HepG2 (cell line): Measurements from ENCODE around the gene SMIM22. TPM values are rescaled to one million over a fixed set of nuclear protein-coding genes. Genes with fewer than 3 reads are reported as not detected.
A peak's percentile ranks its signal among the peaks of the same experiment; 100 is the strongest.

ENCODE experiments used
- FOXM1 ChIP-seq: sonication (generic); formaldehyde crosslinking; IDR thresholded peaks from 2 replicates; pipeline ENCODE4 v1.5.0; 2020; ENCODE audit warnings: missing genetic modification reagents
- GATAD2A ChIP-seq: IDR thresholded peaks from 2 replicates; pipeline ENCODE4 v1.6.1; 2016
- HDAC2 ChIP-seq: sonication (generic); formaldehyde crosslinking; IDR thresholded peaks from 2 replicates; pipeline ENCODE4 v1.4.0; 2020; ENCODE audit warnings: missing genetic modification reagents
- HMG20B ChIP-seq: conservative IDR thresholded peaks from 2 replicates; pipeline ENCODE4 v1.6.1; 2016; ENCODE audit warnings: missing genetic modification reagents, missing compliant biosample characterization
- HNRNPH1 ChIP-seq: fragments of 200-400 bp; formaldehyde crosslinking; optimal IDR thresholded peaks from 2 replicates; pipeline ENCODE3; 2017; ENCODE audit warnings: mild to moderate bottlenecking, low read depth, low read length
- JUN ChIP-seq: sonication (generic); formaldehyde crosslinking; IDR thresholded peaks from 2 replicates; pipeline ENCODE4 v1.4.0; 2020; ENCODE audit warnings: mild to moderate bottlenecking, missing genetic modification reagents
- MLLT10 ChIP-seq: sonication (generic); formaldehyde crosslinking; IDR thresholded peaks from 2 replicates; pipeline ENCODE4 v1.4.0; 2020; ENCODE audit warnings: missing genetic modification reagents
- NR3C1 ChIP-seq: sonication (generic); formaldehyde crosslinking; IDR thresholded peaks from 2 replicates; pipeline ENCODE4 v1.4.0; 2020; ENCODE audit warnings: missing genetic modification reagents
- SIN3A ChIP-seq: IDR thresholded peaks from 2 replicates; pipeline ENCODE4 v1.6.1; 2011; ENCODE audit warnings: low read depth, mild to moderate bottlenecking, control low read depth, low read length, borderline replicate concordance
- TARDBP ChIP-seq: sonication (generic); formaldehyde crosslinking; IDR thresholded peaks from 2 replicates; pipeline ENCODE4 v1.8.0; 2022; ENCODE audit warnings: mild to moderate bottlenecking, missing genetic modification reagents
- TEAD2 ChIP-seq: sonication (generic); formaldehyde crosslinking; IDR thresholded peaks from 2 replicates; pipeline ENCODE4 v1.9.0; 2021; ENCODE audit warnings: missing genetic modification reagents
- TGIF2 ChIP-seq: IDR thresholded peaks from 2 replicates; pipeline ENCODE4 v1.6.1; 2016; ENCODE audit warnings: control low read depth, missing compliant biosample characterization
- ZNF121 ChIP-seq: sonication (generic); formaldehyde crosslinking; IDR thresholded peaks from 2 replicates; pipeline ENCODE4 v1.5.0; 2020; ENCODE audit warnings: mild to moderate bottlenecking, missing genetic modification reagents
- ZNF205 ChIP-seq: IDR thresholded peaks from 2 replicates; pipeline ENCODE4 v1.6.1; 2018; ENCODE audit warnings: missing biosample characterization, missing genetic modification reagents
- ZNF468 ChIP-seq: sonication (generic); formaldehyde crosslinking; IDR thresholded peaks from 2 replicates; pipeline ENCODE4 v1.8.0; 2022; ENCODE audit warnings: mild to moderate bottlenecking, moderate library complexity, missing genetic modification reagents
- ZNF713 ChIP-seq: sonication (generic); formaldehyde crosslinking; IDR thresholded peaks from 2 replicates; pipeline ENCODE4 v1.4.0; 2020; ENCODE audit warnings: mild to moderate bottlenecking, missing genetic modification reagents
- polyA plus RNA-seq, 8 experiments: library from polyadenylated mRNA; depleted of rRNA in 3 of 8; stranded (reverse) in 7 of 8; unstranded in 1 of 8; fragments of >200 nt; fragmentation: Illumina TruSeq in 4 of 8; extraction: Trizol in 4 of 8; gene quantifications; 2 replicates each; pipeline versions ENCODE4 v1.2.1 to v1.2.3, GENCODE V29; 2011 to 2016; ENCODE audit warnings: low read depth in 4 of 8, missing spikeins in 1 of 8, mixed read lengths in 1 of 8; ENCODE audit not compliant: insufficient read depth in 1 of 8
- total RNA-seq, 5 experiments: library from RNA; depleted of rRNA; stranded (reverse); fragments of >200 nt; fragmentation: Illumina TruSeq; extraction: Trizol; gene quantifications; 2 replicates each; pipeline ENCODE4 v1.2.3, GENCODE V29; 2016; ENCODE audit warnings: low read depth in 1 of 5
- TF ChIP-seq, protein P1 (sequence below): sonication (generic); formaldehyde crosslinking; IDR thresholded peaks from 2 replicates; pipeline ENCODE4 v1.5.0; 2020; ENCODE audit warnings: missing genetic modification reagents
- TF ChIP-seq, protein P2 (sequence below): sonication (generic); formaldehyde crosslinking; IDR thresholded peaks from 2 replicates; pipeline ENCODE4 v1.4.0; 2020; ENCODE audit warnings: mild to moderate bottlenecking, missing genetic modification reagents
- TF ChIP-seq, protein P3 (sequence below): sonication (generic); formaldehyde crosslinking; IDR thresholded peaks from 2 replicates; pipeline ENCODE4 v1.4.0; 2020; ENCODE audit warnings: missing genetic modification reagents

Gene SMIM22
- total and polyA plus RNA-seq, 2 of the 13 experiments (the other 11 are each of a cell fraction or from before 2014, with no cell fraction given): not detected

DNA sequence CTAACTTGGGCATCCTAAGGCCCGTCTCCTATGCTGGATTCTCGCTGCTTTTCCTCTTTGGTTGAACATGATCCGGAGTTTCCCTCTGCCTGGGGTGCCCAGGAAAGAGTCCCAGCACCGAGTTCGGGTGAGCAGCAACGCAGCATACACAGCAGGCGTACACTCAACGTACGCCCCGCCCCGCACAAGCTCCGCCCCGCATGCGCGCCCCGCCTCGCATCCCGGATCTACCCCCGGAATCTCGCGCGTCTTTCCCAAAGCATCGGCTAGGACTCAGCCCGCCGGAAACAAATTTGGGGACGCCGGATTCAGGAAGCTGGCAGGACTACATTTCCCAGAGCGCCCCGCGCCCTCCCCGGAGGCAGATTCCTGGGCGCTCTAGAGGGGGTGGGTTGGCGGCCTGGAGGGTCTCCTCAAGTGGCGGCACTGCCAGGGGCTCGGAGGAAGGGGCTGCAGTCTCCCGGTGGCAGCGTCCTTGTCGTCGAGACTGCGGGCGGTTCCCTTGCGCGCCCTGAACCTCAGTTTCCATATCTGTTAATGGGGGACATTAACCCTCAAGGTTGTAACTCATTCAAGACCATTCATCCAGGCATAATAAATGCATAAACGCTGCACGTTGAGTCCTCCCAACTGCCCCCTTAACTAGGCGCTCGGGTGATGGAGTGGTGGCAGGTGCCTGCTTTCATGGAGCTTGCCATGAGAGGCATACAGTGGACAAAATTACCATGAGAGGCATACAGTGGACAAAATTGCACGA lies 26.4 kb upstream of the SMIM22 start (continued):
- TF ChIP-seq FOXM1 (no peak), MLLT10 (CRISPR knock-in tag) (no peak), ZNF121 (no peak), ZNF205 (peak; percentile 20; the same call in 1 of the 2 replicates), JUN (CRISPR knock-in tag) (no peak), ZNF713 (no peak), HDAC2 (CRISPR knock-in tag) (peak; percentile 55; the same call in 1 of the 2 replicates), TARDBP (CRISPR knock-in tag) (peak; percentile 32), HMG20B (CRISPR knock-in tag) (no peak; the same call in 1 of the 2 replicates), NR3C1 (CRISPR knock-in tag) (no peak), ZNF468 (no peak), GATAD2A (CRISPR knock-in tag) (no peak; the same call in 1 of the 2 replicates), TEAD2 (CRISPR knock-in tag) (no peak), SIN3A (peak; percentile 67; the same call in 1 of the 2 replicates), HNRNPH1 (no peak), TGIF2 (CRISPR knock-in tag) (0 out of 2 replicates have a peak, but pooled peaks have one; percentile 24)
- TF ChIP-seq, protein P1, sequence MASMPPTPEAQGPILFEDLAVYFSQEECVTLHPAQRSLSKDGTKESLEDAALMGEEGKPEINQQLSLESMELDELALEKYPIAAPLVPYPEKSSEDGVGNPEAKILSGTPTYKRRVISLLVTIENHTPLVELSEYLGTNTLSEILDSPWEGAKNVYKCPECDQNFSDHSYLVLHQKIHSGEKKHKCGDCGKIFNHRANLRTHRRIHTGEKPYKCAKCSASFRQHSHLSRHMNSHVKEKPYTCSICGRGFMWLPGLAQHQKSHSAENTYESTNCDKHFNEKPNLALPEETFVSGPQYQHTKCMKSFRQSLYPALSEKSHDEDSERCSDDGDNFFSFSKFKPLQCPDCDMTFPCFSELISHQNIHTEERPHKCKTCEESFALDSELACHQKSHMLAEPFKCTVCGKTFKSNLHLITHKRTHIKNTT (CRISPR knock-in tag): no peak
- TF ChIP-seq, protein P2, sequence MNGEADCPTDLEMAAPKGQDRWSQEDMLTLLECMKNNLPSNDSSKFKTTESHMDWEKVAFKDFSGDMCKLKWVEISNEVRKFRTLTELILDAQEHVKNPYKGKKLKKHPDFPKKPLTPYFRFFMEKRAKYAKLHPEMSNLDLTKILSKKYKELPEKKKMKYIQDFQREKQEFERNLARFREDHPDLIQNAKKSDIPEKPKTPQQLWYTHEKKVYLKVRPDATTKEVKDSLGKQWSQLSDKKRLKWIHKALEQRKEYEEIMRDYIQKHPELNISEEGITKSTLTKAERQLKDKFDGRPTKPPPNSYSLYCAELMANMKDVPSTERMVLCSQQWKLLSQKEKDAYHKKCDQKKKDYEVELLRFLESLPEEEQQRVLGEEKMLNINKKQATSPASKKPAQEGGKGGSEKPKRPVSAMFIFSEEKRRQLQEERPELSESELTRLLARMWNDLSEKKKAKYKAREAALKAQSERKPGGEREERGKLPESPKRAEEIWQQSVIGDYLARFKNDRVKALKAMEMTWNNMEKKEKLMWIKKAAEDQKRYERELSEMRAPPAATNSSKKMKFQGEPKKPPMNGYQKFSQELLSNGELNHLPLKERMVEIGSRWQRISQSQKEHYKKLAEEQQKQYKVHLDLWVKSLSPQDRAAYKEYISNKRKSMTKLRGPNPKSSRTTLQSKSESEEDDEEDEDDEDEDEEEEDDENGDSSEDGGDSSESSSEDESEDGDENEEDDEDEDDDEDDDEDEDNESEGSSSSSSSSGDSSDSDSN (CRISPR knock-in tag): no peak; the same call in 1 of the 2 replicates
- TF ChIP-seq, protein P3, sequence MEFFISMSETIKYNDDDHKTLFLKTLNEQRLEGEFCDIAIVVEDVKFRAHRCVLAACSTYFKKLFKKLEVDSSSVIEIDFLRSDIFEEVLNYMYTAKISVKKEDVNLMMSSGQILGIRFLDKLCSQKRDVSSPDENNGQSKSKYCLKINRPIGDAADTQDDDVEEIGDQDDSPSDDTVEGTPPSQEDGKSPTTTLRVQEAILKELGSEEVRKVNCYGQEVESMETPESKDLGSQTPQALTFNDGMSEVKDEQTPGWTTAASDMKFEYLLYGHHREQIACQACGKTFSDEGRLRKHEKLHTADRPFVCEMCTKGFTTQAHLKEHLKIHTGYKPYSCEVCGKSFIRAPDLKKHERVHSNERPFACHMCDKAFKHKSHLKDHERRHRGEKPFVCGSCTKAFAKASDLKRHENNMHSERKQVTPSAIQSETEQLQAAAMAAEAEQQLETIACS (CRISPR knock-in tag): no peak
